ENCODE results near the gene RFC4. TPM values are rescaled to one million over a fixed set of nuclear protein-coding genes. Genes with fewer than 3 reads are reported as not detected.

The RFC4 gene
- total RNA-seq, 2 experiments from 2014 or later: 114 to 118 TPM

- BruUV-seq (replicated peaks): no TSS peak
- H3K9me2 ChIP-seq (ENCODE audit: insufficient read depth, low read length): no peaks in the 10 kb centered on the region
- no peaks in the 10 kb centered on the region for H3K36me3 ChIP-seq (ENCODE audit: insufficient read depth, low read length)
- TF ChIP-seq EZH2phosphoT487 (IDR thresholded peaks at IDR 0.05; ENCODE audit: borderline replicate concordance, low read depth, low read length): no peak
- TF ChIP-seq CTCF (conservative IDR thresholded peaks at IDR 0.05; ENCODE audit: low read length): no peak
- H3K4me3 ChIP-seq (ENCODE audit: low read depth, low read length, poor library complexity, severe bottlenecking): no peak overlapping the region
- H3K9me3 ChIP-seq (ENCODE audit: low read length): no peaks in the 10 kb centered on the region
- ChIA-PET CTCF (ENCODE audit: unreplicated experiment) (no interaction called here), POLR2A (interaction anchor here (0.5 to 0.7 kb wide), 3 partner anchors 36 to 763 kb away, joined by 3 to 4 read pairs (median 4); no protein-coding TSS in a partner anchor)
- DNase-seq (ENCODE audit: low spot score): no peak
- no peaks in the 10 kb centered on the region for H3K79me2 ChIP-seq (ENCODE audit: insufficient read depth, low read depth, low read length)
- H2AFZ ChIP-seq (ENCODE audit: low read length): no peak overlapping the region
- no peak overlapping the region for H3K4me2 ChIP-seq (ENCODE audit: low read length)
- H3K4me1 ChIP-seq (ENCODE audit: insufficient read depth, low read length, poor library complexity, severe bottlenecking): no peaks in the 10 kb centered on the region
- H3K27ac ChIP-seq (ENCODE audit: low read depth, low read length, poor library complexity, severe bottlenecking): no peak overlapping the region
- intact Hi-C loops (cut with micrococcal nuclease; ENCODE audit: unreplicated experiment): loop anchor here (5.0 kb wide), 1 partner anchor 142 kb away; no protein-coding TSS in a partner anchor
- H4K20me1 ChIP-seq (ENCODE audit: insufficient read depth, low read length): no peaks in the 10 kb centered on the region
Measured at GRCh38 chr3:186759231-186759930, 46.9 kb downstream of the RFC4 start.

- H3K27ac ChIP-seq (ENCODE audit: low read depth, low read length, poor library complexity, severe bottlenecking): no peak overlapping the region
- no peaks in the 10 kb centered on the region for H3K9me3 ChIP-seq (ENCODE audit: low read length)
- no peak overlapping the region for H2AFZ ChIP-seq (ENCODE audit: low read length)
- no peaks in the 10 kb centered on the region for H4K20me1 ChIP-seq (ENCODE audit: insufficient read depth, low read length)
- H3K9me2 ChIP-seq (ENCODE audit: insufficient read depth, low read length): no peaks in the 10 kb centered on the region
- no peaks in the 10 kb centered on the region for H3K79me2 ChIP-seq (ENCODE audit: insufficient read depth, low read depth, low read length)
- H3K4me2 ChIP-seq (ENCODE audit: low read length): no peak overlapping the region
- no TSS peak for BruUV-seq (replicated peaks)
- intact Hi-C loops (cut with micrococcal nuclease; ENCODE audit: unreplicated experiment): loop anchor here (5.0 kb wide), 1 partner anchor 140 kb away; no protein-coding TSS in a partner anchor
- H3K4me1 ChIP-seq (ENCODE audit: insufficient read depth, low read length, poor library complexity, severe bottlenecking): no peaks in the 10 kb centered on the region
- ChIA-PET POLR2A (interaction anchor here (0.6 kb wide), 1 partner anchor 810 kb away, joined by 3 read pairs; no protein-coding TSS in a partner anchor), CTCF (ENCODE audit: unreplicated experiment) (no interaction called here)
- no peak overlapping the region for H3K4me3 ChIP-seq (ENCODE audit: low read depth, low read length, poor library complexity, severe bottlenecking)
- H3K36me3 ChIP-seq (ENCODE audit: insufficient read depth, low read length): no peaks in the 10 kb centered on the region
- TF ChIP-seq EZH2phosphoT487 (IDR thresholded peaks at IDR 0.05; ENCODE audit: borderline replicate concordance, low read depth, low read length) (no peak), CTCF (conservative IDR thresholded peaks at IDR 0.05; ENCODE audit: low read length) (no peak)
- DNase-seq (ENCODE audit: low spot score): no peak
Measured at GRCh38 chr3:186757686-186758220, 48.5 kb downstream of the RFC4 start.

GRCh38 chr3:186757214-186757613 is 49.1 kb downstream of the RFC4 start:
- H3K27ac ChIP-seq (ENCODE audit: low read depth, low read length, poor library complexity, severe bottlenecking): no peak overlapping the region
- no peak overlapping the region for H3K4me2 ChIP-seq (ENCODE audit: low read length)
- H3K9me3 ChIP-seq (ENCODE audit: low read length): no peaks in the 10 kb centered on the region
- intact Hi-C loops (cut with micrococcal nuclease; ENCODE audit: unreplicated experiment): loop anchor here (5.0 kb wide), 1 partner anchor 140 kb away; no protein-coding TSS in a partner anchor
- H3K4me1 ChIP-seq (ENCODE audit: insufficient read depth, low read length, poor library complexity, severe bottlenecking): no peaks in the 10 kb centered on the region
- no peaks in the 10 kb centered on the region for H3K36me3 ChIP-seq (ENCODE audit: insufficient read depth, low read length)
- no peaks in the 10 kb centered on the region for H3K9me2 ChIP-seq (ENCODE audit: insufficient read depth, low read length)
- CTCF ChIA-PET (ENCODE audit: unreplicated experiment): no interaction called here
- H3K79me2 ChIP-seq (ENCODE audit: insufficient read depth, low read depth, low read length): no peaks in the 10 kb centered on the region
- no peak overlapping the region for H3K4me3 ChIP-seq (ENCODE audit: low read depth, low read length, poor library complexity, severe bottlenecking)
- no TSS peak for BruUV-seq (replicated peaks)
- POLR2A ChIA-PET: interaction anchor here (0.6 kb wide), 1 partner anchor 810 kb away, joined by 3 read pairs; no protein-coding TSS in a partner anchor
- no peaks in the 10 kb centered on the region for H4K20me1 ChIP-seq (ENCODE audit: insufficient read depth, low read length)
- TF ChIP-seq EZH2phosphoT487 (IDR thresholded peaks at IDR 0.05; ENCODE audit: borderline replicate concordance, low read depth, low read length) (no peak), CTCF (conservative IDR thresholded peaks at IDR 0.05; ENCODE audit: low read length) (no peak)
- no peak overlapping the region for H2AFZ ChIP-seq (ENCODE audit: low read length)
- no peak for DNase-seq (ENCODE audit: low spot score)

All from OCI-LY7 (cell line).